ENCODE measurements around the gene CHAF1A.

GRCh38 chr19:4413588-4413987 is 11.1 kb downstream of the CHAF1A start:
- no peak for TF ChIP-seq POLR2A (IDR thresholded peaks at IDR 0.05)
- TF ChIP-seq, protein P1, sequence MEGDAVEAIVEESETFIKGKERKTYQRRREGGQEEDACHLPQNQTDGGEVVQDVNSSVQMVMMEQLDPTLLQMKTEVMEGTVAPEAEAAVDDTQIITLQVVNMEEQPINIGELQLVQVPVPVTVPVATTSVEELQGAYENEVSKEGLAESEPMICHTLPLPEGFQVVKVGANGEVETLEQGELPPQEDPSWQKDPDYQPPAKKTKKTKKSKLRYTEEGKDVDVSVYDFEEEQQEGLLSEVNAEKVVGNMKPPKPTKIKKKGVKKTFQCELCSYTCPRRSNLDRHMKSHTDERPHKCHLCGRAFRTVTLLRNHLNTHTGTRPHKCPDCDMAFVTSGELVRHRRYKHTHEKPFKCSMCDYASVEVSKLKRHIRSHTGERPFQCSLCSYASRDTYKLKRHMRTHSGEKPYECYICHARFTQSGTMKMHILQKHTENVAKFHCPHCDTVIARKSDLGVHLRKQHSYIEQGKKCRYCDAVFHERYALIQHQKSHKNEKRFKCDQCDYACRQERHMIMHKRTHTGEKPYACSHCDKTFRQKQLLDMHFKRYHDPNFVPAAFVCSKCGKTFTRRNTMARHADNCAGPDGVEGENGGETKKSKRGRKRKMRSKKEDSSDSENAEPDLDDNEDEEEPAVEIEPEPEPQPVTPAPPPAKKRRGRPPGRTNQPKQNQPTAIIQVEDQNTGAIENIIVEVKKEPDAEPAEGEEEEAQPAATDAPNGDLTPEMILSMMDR (IDR thresholded peaks at IDR 0.05), result no peak
- TF ChIP-seq POLR2AphosphoS5 (IDR thresholded peaks at IDR 0.05), result no peak
- no peak for TF ChIP-seq EP300 (IDR thresholded peaks at IDR 0.05; ENCODE audit: low read depth)
